22Rv1 (cell line): ENCODE measurements around the gene FAM187B.

ENCODE experiments used
- H3K27ac ChIP-seq: fragments of 450-650 bp; 2 replicates; pipeline ENCODE4 v1.5.1; 2017
- ZFX ChIP-seq: fragments of 450-650 bp; IDR thresholded peaks from 2 replicates; pipeline ENCODE4 v1.6.1; 2017; ENCODE audit warnings: antibody characterized with exemption, borderline replicate concordance
- TF ChIP-seq, protein P1 (sequence below): fragments of 450-650 bp; IDR thresholded peaks from 2 replicates; pipeline ENCODE4 v1.5.1; 2017; ENCODE audit warnings: mild to moderate bottlenecking

FAM187B gene

DNA sequence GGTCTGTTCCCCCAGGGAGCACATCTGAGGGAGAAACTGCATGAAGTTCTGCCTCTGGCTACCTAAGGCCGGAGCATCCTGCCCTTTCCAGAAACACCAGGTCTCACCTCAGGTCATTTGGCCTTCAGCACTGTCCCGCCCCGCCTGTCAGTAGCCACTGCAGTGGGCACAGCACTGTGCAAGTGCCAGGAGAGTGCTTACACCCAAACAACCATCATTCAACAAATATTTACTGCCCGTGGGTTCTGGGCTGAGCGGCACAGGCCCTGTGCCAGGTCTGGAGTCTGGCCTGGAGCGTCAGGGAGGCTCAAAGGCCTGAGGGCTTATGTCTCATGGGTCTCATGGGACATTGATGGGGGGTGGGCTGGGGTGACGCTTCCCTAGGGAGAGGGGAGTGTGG, 43.0 kb upstream of the FAM187B start:
- TF ChIP-seq, protein P1, sequence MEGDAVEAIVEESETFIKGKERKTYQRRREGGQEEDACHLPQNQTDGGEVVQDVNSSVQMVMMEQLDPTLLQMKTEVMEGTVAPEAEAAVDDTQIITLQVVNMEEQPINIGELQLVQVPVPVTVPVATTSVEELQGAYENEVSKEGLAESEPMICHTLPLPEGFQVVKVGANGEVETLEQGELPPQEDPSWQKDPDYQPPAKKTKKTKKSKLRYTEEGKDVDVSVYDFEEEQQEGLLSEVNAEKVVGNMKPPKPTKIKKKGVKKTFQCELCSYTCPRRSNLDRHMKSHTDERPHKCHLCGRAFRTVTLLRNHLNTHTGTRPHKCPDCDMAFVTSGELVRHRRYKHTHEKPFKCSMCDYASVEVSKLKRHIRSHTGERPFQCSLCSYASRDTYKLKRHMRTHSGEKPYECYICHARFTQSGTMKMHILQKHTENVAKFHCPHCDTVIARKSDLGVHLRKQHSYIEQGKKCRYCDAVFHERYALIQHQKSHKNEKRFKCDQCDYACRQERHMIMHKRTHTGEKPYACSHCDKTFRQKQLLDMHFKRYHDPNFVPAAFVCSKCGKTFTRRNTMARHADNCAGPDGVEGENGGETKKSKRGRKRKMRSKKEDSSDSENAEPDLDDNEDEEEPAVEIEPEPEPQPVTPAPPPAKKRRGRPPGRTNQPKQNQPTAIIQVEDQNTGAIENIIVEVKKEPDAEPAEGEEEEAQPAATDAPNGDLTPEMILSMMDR = no peak
- no peak for TF ChIP-seq ZFX
- no peak overlapping the region for H3K27ac ChIP-seq

DNA sequence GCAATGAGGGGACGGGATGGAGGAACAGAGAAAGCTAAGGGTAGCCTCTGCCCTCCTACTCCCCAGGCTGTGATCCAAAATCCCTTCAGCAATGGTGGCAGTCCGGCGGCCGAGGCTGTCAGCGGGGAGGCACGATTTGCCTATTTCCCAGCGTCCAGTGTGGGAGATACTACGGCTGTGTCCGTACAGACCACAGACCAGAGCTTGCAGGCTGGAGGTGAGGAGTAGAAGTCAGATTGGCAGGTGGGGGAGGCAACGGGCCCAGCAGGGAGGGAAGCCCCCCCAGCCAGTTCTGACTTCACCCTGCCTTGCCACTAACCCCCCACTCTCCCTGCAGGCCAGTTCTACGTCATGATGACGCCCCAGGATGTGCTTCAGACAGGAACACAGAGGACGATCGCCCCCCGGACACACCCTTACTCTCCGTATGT, 41.9 kb upstream of the FAM187B start:
- TF ChIP-seq ZFX = no peak
- TF ChIP-seq, protein P1 = no peak
- peak overlapping the region; percentile 98 for H3K27ac ChIP-seq

DNA sequence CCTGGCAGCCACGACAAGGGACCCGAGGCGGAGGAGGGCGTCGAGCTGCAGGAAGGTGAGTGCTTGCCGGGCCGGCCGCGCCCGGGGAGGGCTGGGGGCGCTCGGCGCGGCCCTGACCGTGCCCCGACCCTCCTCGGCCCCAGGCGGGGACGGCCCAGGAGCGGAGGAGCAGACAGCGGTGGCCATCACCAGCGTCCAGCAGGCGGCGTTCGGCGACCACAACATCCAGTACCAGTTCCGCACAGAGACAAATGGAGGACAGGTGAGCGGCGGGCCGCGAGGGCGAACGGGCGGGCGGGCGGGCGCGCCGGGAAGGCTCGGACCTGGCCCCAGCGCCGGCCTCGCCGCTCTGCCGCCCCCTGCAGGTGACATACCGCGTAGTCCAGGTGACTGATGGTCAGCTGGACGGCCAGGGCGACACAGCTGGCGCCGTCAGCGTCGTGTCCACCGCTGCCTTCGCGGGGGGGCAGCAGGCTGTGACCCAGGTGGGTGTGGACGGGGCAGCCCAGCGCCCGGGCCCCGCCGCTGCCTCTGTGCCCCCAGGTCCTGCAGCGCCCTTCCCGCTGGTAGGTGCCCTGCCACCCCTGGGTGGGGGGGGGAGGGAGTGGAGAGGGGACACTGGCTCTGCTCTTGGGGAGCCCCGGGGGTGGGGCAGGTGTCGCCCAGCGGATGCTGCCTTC, 41.0 kb upstream of the FAM187B start:
- TF ChIP-seq, protein P1 = peak; percentile 90
- TF ChIP-seq ZFX = no peak
- H3K27ac ChIP-seq = peak overlapping the region; percentile 98

DNA sequence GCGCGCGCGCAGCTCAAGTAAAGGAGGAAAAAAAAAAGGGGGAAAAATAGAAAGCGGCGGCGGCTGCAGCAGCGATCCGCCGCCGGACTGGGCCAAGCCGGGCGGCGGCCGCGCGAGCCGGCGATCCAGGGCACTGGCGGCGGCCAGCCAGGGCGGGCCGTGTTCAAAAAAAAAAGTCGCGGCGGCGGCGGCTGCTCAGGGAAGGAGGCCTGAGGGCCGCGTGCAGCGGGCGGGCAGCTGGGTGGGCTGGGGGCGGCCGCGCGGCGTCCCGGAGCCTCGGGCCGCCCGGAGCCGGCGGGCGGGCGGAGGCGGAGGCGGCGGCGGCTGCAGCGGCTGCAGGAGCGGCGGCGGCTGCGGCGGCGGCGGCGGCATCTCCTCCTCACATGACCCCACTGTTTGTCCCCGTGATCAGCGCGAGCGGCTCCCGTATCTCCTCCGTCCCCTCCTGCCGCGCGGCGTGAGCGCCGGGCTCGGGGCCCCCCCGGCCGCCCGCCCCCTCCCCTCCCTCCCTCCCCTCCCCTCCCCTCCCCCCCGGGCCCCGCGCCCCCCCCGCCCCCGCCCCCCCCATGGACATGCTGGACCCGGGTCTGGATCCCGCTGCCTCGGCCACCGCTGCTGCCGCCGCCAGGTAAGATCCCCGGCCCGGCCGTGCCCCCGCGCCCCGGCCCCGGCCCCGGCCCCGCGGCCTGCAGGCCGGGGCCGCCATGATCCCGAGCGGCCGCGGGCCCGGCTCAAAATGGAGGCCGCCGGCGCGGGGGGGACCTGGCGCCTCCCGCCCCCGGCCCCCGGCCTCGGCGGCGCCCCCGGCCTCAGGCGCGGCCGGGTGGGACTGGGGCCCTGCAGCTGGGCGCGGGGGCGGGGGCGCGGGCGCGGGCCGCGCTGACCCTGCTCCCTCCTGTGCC, 40.2 kb upstream of the FAM187B start, which contains the start of gene USF2:
Gene USF2, plus strand, starts transcription at position 427 of the 902 bp plus-strand sequence. Its CDS starts 140 bp downstream, at position 567.
- H3K27ac ChIP-seq = peak within 1 kb of the TSS; percentile 98
- no peak for TF ChIP-seq ZFX
- TF ChIP-seq, protein P1 = no peak

DNA sequence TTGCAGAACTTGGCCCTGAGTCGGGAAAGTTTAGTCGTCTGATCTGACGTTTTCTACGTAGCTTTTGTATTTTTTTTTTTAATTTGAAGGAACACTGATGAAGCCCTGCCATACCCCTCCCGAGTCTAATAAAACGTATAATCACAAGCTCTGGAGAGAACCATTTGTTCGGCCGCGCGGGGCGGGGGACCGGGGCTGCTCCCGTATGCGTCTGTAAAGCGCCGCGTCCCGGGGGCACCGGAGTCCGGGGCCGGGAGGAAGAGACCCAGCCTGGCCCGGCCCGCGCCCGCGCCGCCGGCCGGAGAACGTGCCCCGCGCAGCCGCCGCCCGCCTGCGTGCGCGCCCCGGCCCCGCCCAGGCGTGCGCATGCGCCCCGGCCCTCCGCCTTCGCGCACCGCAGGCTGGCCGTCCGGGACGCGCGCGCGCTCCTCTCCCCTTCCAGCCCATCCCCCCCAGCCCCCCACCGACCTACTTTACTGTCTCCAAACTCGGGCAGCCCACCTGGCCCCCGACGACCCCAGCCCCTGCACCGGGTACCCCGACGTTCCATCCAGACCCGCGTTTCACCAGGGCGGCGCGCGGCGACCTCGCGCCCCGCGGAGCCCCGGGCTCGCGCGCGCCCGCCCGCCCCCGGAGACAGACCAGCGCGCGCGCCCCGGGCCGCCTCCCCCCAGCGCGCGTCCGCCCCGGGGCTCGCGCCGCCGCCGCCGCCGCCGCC, 39.4 kb upstream of the FAM187B start:
- TF ChIP-seq, protein P1 = no peak
- TF ChIP-seq ZFX = no peak
- H3K27ac ChIP-seq = peak overlapping the region; percentile 98

DNA sequence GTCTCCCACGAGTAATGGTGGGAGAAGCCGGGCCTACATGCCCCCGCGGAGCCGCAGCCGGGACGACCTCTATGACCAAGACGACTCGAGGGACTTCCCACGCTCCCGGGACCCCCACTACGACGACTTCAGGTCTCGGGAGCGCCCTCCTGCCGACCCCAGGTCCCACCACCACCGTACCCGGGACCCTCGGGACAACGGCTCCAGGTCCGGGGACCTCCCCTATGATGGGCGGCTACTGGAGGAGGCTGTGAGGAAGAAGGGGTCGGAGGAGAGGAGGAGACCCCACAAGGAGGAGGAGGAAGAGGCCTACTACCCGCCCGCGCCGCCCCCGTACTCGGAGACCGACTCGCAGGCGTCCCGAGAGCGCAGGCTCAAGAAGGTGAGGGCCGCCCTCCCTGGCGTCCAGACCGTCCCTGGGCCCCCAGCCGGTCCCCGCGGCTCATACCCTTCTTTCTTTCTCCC, 38.8 kb upstream of the FAM187B start:
- TF ChIP-seq ZFX = no peak
- TF ChIP-seq, protein P1 = no peak

More for the DNA sequence above, 38.8 kb upstream of the FAM187B start:
- H3K27ac ChIP-seq = peak overlapping the region; percentile 98
